Left ventricle myocardium inferior (tissue), 1 donor: ENCODE measurements around the gene TMEM38A. TPM values are rescaled to one million over a fixed set of nuclear protein-coding genes. Genes with fewer than 3 reads are reported as not detected.
A peak's percentile ranks its signal among the peaks of the same experiment; 100 is the strongest.

Experiments
- DNase-seq: peaks from one replicate; pipeline ENCODE4 v3.0.0-alpha.2; 2020
- H3K27ac ChIP-seq: fragments of 200-600 bp; replicated peaks from 2 replicates; pipeline ENCODE4 v1.8.0; 2021
- H3K27me3 ChIP-seq: fragments of 200-600 bp; 2 replicates; pipeline ENCODE4 v1.8.0; 2021; ENCODE audit warnings: low read depth
- H3K36me3 ChIP-seq: fragments of 200-600 bp; 2 replicates; pipeline ENCODE4 v1.8.0; 2021
- H3K4me1 ChIP-seq: fragments of 200-600 bp; 2 replicates; pipeline ENCODE4 v1.8.0; 2021
- H3K4me3 ChIP-seq: fragments of 200-600 bp; 2 replicates; pipeline ENCODE4 v1.8.0; 2021; ENCODE audit warnings: mild to moderate bottlenecking, moderate library complexity
- H3K9me3 ChIP-seq: fragments of 200-600 bp; replicated peaks from 2 replicates; pipeline ENCODE4 v1.8.0; 2021
- intact Hi-C: fragments of 100-400 bp; cut with micrococcal nuclease; formaldehyde crosslinking; loops from one replicate; pipeline ENCODE4 v1.11.0; 2022
- long read RNA-seq: library from polyadenylated mRNA; unstranded; transcript quantifications from one replicate; pipeline ENCODE4 v2.0.0, GENCODE V29; 2021
- total RNA-seq: library from RNA; stranded (reverse); fragmentation: NEBNext Ultra II Directional; extraction: Animal tissue kit (Norgen Biotek cat#: 25700); gene quantifications from one replicate; pipeline ENCODE4 v1.2.1, GENCODE V29; 2021
- TF ChIP-seq, protein P1 (sequence below): fragments of 200-600 bp; IDR thresholded peaks from 2 replicates; pipeline ENCODE4 v1.8.0; 2021; ENCODE audit warnings: antibody characterized with exemption, mild to moderate bottlenecking, borderline replicate concordance
- donor health status: DM: no; HTN: yes; CAD: no; lungs with severe emphysema.

The TMEM38A gene
- total RNA-seq = 44.6 TPM
- long read RNA-seq, transcript TMEM38A-201 (6 exons, 2,649 nt) = major isoform, 231 of 264 reads
- long read RNA-seq, transcript TMEM38A-202 (3 exons, 798 nt) = minor isoform, 6 of 264 reads
- long read RNA-seq, partial matches to known transcripts = 8 of 264 reads
- long read RNA-seq, other reads (novel, unspliced or antisense) = 19 of 264 reads

GRCh38 chr19:16660763-16661479 lies at the start of gene TMEM38A:
TSS of gene TMEM38A (plus strand) at chr19:16661139. CDS start at chr19:16661218, 79 bp downstream.
- no peaks in the 10 kb centered on the region for H3K27me3 ChIP-seq
- intact Hi-C loops = no loop called here
- peak; percentile 62 for DNase-seq
- H3K9me3 ChIP-seq = no peaks in the 10 kb centered on the region
- H3K4me1 ChIP-seq = peaks cover 78% of the 10 kb centered on the region
- peak within 1 kb of the TSS; percentile 98 for H3K27ac ChIP-seq
- peaks cover 30% of the 10 kb centered on the region for H3K36me3 ChIP-seq
- TF ChIP-seq, protein P1, sequence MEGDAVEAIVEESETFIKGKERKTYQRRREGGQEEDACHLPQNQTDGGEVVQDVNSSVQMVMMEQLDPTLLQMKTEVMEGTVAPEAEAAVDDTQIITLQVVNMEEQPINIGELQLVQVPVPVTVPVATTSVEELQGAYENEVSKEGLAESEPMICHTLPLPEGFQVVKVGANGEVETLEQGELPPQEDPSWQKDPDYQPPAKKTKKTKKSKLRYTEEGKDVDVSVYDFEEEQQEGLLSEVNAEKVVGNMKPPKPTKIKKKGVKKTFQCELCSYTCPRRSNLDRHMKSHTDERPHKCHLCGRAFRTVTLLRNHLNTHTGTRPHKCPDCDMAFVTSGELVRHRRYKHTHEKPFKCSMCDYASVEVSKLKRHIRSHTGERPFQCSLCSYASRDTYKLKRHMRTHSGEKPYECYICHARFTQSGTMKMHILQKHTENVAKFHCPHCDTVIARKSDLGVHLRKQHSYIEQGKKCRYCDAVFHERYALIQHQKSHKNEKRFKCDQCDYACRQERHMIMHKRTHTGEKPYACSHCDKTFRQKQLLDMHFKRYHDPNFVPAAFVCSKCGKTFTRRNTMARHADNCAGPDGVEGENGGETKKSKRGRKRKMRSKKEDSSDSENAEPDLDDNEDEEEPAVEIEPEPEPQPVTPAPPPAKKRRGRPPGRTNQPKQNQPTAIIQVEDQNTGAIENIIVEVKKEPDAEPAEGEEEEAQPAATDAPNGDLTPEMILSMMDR = no peak
- peak within 1 kb of the TSS; percentile 83 for H3K4me3 ChIP-seq

GRCh38 chr19:16612636-16613035 lies 48.3 kb upstream of the TMEM38A start:
- DNase-seq = no peak
- no peaks in the 10 kb centered on the region for H3K9me3 ChIP-seq
- TF ChIP-seq, protein P1 = no peak
- H3K36me3 ChIP-seq = no peaks in the 10 kb centered on the region
- no peaks in the 10 kb centered on the region for H3K27me3 ChIP-seq
- peak overlapping the region; percentile 79 for H3K27ac ChIP-seq
- peaks cover 96% of the 10 kb centered on the region for H3K4me1 ChIP-seq
- no peak overlapping the region for H3K4me3 ChIP-seq
- intact Hi-C loops = no loop called here

GRCh38 chr19:16613841-16614240 lies 47.1 kb upstream of the TMEM38A start:
- no peak for DNase-seq
- intact Hi-C loops = no loop called here
- Histone ChIP-seq H3K4me3 (no peak overlapping the region), H3K4me1 (peaks cover 94% of the 10 kb centered on the region), H3K36me3 (no peaks in the 10 kb centered on the region), H3K27ac (peak overlapping the region; percentile 79), H3K27me3 (no peaks in the 10 kb centered on the region), H3K9me3 (no peaks in the 10 kb centered on the region)
- TF ChIP-seq, protein P1 = no peak

- Histone ChIP-seq H3K4me3 (no peak overlapping the region), H3K9me3 (no peaks in the 10 kb centered on the region), H3K4me1 (peaks cover 94% of the 10 kb centered on the region), H3K27me3 (no peaks in the 10 kb centered on the region), H3K27ac (no peak overlapping the region), H3K36me3 (no peaks in the 10 kb centered on the region)
- DNase-seq = no peak
- TF ChIP-seq, protein P1 = no peak
- intact Hi-C loops = no loop called here
Observed at GRCh38 chr19:16614941-16615340, 46.0 kb upstream of the TMEM38A start.

- no peak overlapping the region for H3K4me3 ChIP-seq
- no peaks in the 10 kb centered on the region for H3K36me3 ChIP-seq
- no peaks in the 10 kb centered on the region for H3K9me3 ChIP-seq
- intact Hi-C loops = no loop called here
- no peaks in the 10 kb centered on the region for H3K27me3 ChIP-seq
- no peak for DNase-seq
- TF ChIP-seq, protein P1 = no peak
- peaks cover 94% of the 10 kb centered on the region for H3K4me1 ChIP-seq
- no peak overlapping the region for H3K27ac ChIP-seq
Observed at GRCh38 chr19:16615808-16616207, 45.1 kb upstream of the TMEM38A start.
